ENCODE data around the gene NUDT14. TPM values are rescaled to one million over a fixed set of nuclear protein-coding genes. Genes with fewer than 3 reads are reported as not detected.
A peak's percentile ranks its signal among the peaks of the same experiment; 100 is the strongest.

Gene NUDT14
- total RNA-seq, 1 donor from 2014 or later, result 21.7 TPM

DNA sequence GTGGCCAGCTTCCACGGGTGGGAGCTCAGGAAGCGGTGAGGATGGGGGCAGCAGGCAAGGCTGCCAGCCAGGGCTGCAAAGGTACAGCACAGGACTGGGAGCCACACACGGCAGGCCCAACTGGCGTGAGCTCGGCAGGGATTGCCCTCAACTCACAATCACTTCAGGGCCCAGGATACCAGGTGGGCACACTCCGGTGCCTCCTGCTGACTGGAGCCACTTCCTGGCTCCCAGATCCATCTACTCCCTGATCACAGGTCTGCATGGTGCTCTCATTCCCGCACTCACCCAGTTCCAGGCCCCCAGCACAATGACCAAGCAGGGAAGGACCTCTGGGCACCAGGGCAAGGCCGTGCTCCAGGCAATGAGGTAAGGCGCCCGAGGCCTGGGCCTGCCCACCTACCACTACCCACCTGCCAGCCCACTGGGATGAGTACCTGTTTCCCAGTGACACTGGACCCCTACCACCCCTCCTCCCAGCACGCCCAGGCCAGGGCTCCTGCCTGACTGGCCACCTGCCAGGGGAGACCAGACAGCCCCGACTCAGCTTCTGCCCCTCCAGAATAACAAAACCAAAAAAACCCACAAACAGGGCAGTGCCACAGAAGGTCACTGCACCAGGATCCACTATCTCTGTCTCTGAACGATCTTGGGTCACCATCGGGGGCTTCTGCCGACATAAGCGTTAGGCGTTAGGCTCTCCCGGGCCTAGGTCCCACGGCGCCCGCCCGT is 14.4 kb downstream of the NUDT14 start:
- intact Hi-C loops (cut with DNase I), result no loop called here
- no peak for DNase-seq (ENCODE audit: low spot score)
- ATAC-seq, result no peak

DNA sequence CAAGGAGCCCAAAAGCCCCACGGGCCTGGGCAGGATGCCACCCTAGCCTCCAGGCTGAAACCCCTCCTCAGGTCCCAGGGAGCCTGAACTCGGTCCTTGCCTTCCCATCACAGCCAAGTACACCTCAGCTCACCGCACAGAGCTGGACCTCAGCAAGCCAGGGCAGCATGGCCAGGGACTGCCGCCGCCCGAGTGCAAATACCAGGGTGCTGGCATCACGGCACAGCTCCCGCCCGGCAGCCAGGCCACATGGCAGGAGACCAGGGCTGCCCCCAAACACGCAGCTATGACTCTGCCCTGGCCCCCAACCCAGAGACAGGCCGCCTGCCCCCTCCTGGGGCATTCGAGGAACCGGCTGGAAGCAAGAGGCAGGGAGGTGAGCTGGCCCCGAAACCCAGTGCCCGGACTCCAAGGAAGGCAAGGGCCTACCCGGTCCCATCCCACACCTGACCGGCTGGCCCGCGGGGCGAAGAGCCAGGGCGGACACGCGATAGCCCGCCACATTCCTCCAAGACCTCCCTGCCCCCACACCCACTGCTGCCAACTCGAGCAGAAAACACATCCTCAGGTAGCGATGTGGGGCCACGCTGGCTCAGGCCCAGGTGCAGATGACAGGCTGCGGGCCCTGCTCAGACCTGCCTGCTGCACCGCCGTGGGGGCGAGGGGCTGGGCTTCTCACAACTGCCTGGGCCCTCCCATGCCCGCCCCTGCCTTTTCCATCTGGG is 15.2 kb downstream of the NUDT14 start:
- intact Hi-C loops (cut with DNase I), result no loop called here
- no peak for ATAC-seq
- no peak for DNase-seq (ENCODE audit: low spot score)

DNA sequence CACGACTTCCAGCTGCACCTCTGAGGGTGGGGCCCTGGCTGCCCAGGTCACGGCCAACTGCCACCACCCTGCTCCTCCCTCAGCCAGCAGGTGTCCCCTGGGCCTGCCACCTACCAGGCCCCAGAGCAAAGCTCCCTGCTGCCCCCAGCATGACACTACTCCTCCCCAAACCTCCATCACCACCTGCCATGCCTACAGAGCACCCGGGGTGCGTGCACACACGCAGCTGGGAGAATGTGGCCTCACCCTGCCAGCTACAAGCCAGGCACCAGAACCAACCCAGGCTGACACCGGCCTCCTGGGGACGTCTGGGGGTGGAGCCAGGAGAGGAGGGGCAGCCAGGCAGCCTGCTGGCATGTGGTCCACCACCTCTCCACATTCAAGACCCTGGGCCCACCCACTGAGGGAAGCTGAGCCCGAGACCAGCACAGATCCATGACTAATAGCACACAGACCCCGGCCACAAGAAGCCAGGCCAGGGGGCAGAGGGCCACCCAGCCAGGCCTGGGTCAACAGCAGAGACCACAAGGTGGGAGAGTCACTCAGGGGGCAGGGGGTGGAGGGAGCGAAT is 15.9 kb downstream of the NUDT14 start:
- intact Hi-C loops (cut with DNase I), result no loop called here

DNA sequence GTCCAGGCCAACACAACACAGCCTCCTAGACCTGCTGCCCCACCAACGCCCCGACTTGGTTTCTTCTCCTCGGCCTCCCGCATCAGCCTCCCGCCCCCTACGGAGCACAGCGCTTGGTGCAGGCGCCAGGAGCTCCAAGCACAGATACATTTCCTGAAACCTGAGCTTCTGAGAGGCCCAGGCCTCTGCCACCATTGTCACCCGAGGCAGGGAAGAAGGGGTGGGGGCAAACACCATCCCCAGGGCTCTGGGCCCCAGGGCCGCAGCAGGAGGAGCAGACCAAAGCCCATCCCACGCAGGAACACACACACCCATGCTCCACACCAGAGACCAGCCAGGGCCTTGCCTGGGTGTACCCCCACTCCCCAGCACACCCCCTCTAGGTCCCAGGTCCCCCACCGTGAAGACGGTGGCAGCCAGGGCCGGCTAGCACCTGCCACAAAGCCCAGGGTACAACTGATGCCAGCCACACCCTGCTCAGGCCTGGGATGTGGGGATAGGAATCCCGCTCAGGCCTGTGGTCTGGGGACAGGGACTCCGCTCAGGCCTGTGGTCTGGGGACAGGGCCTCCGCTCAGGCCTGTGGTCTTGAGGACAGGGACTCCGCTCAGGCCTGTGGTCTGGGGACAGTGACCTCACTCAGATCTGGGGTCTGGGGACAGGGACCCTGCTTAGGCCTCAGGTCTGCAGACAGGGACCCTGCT is 17.9 kb downstream of the NUDT14 start:
- DNase-seq (ENCODE audit: low spot score) (no peak), ATAC-seq (no peak)
- intact Hi-C loops (cut with DNase I), result no loop called here

More for the DNA sequence above, 15.9 kb downstream of the NUDT14 start:
- no peak for ATAC-seq
- DNase-seq (ENCODE audit: low spot score), result no peak

DNA sequence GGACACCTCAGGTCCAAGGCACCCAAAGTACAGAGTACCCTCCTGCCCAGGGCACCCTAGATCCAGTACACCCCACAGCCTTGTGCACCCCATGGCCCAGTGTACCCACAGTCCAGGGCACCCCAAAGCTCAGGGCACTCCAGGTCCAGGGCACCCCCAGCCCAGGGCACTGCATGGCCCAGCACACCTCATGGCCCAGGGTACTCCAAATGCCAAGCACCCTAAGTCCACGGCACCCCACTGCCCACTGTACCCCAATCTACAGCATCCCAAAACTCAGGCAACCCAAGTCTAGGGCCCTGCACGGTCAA is 18.5 kb downstream of the NUDT14 start:
- DNase-seq (ENCODE audit: low spot score), result no peak
- intact Hi-C loops (cut with DNase I), result no loop called here
- no peak for ATAC-seq

DNA sequence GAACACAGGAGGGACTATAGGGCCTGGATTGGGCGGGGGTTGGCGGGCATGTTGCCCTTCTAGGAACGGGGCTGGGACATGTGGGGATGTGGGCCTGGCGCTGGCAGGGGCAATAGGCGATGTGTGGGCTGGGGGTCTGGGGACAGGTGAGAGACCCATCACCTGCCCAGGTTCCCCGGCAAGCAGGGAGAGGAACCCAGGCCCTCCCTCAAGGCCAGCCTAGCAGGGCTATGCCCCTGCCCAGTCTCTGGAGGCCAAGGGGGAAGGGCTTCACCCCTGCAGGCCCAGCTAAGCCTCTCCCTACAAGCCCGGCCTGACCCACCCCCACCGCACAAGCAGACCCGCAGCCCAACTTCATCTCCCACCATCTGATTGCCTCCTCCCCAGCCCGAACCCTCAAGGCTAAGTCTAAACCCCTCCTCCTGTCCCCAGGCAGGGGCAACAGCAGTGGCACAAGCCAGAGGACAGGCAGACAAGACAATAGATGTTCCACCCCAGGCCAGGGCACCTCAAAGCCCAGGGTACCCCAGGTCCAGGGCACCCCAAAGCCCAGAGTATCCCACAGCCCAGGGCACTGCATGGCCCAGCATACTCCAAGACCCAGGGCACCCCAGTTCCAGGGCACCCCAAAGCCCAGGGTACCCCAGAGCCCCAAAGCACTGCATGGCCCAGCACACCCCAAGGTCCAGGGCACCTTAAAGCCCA is 19.0 kb downstream of the NUDT14 start:
- no peak for DNase-seq (ENCODE audit: low spot score)
- ATAC-seq, result peak; percentile 48
- intact Hi-C loops (cut with DNase I), result no loop called here

DNA sequence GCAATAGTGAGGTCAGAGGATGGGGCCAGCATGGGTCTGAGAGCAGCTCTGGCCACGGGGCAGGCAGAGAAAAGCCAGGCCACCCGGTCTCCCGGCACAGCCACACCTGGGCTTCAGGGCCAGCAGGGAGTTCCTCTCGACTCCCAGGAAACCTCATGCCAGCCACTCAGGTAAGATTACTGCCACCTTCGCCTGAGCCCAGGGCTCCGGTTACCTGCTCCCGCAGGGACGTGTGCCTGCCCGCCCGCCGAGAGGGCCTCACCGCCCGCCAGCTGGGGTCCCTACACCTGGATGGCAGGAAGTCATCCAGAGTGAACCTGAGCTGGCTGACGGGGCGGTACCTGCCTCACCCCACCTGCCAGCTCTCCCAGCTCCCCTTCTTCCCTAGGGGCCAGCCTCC is 19.8 kb downstream of the NUDT14 start:
- DNase-seq (ENCODE audit: low spot score), result no peak
- no peak for ATAC-seq
- intact Hi-C loops (cut with DNase I), result no loop called here

DNA sequence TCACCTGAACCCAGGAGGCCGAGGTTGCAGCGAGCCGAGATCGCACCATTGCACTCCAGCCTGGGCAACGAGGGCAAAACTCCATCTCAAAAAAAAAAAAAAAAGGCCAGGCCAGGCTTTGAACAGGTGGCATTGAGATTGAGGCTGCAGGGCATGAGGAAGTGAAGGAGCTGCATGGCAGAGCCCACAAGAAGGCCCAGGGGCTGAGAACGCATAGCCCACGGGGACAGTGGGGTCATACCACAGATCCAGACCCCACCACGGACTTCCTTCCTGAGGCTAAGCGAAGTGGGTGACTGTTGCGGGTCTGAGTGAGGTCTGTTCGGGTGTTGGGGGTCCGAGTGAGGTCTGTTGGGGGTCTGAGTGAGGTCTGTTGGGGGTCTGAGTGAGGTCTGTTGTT is 20.3 kb downstream of the NUDT14 start:
- ATAC-seq (no peak), DNase-seq (ENCODE audit: low spot score) (no peak)
- intact Hi-C loops (cut with DNase I), result no loop called here

DNA sequence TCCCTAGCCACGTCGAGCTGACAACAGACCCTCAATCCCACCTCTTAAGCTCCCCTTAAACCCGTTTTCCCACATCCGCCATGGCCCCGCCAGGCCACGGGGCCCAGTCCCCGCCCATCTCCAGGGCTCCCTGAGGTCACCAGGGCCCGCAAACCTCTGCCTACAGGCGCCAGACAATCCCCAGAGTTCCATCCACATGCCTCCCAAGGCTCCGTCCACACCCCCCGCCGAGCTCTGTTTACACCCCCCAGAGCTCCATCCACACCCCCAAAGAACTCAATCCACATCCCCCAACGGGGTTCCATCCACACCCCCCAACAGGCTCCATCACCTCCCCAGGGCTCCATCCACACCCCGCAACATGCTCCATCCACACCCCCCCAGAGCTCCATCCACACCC is 21.8 kb downstream of the NUDT14 start:
- no peak for DNase-seq (ENCODE audit: low spot score)
- no peak for ATAC-seq
- intact Hi-C loops (cut with DNase I), result no loop called here

DNA sequence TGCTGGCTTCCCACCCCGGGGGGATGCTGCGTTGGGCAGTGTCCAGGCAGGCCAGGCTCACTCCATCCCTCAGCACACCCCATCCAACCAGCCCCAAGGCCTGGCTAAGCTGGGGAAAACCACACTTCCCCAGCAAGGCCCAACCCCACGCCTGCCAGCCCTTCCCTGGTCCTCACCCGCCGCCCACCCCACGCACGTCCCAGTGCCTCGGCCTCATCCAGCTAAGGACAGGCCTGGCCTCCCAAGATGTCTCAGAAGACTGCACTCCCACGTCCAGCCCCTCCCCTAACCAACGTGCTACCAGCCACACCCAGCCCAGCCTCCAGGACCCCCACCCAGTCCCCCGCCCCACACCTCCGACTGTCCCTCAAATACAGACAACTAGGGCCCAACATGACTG is 22.3 kb downstream of the NUDT14 start:
- ATAC-seq (no peak), DNase-seq (ENCODE audit: low spot score) (no peak)
- intact Hi-C loops (cut with DNase I), result no loop called here

DNA sequence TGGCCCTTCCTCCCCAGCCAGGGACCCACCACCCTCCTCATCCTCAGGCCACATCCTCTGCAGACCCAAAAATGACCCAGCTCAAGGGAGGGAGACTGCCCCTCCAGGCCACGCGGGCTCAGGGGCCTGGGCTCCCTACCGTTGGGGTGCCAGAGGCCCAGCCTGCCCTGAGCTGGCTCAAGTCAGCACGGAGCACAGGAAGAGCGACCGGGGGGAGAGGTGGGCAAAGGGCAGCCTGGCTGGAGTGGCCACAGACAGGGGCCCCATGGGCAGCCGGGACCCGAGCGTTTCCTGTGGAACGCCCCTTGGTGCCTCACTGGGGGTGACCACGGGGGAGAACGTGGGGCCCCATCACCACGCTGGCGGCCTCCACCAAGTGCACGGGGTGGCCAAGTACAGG is 23.2 kb downstream of the NUDT14 start:
- intact Hi-C loops (cut with DNase I), result no loop called here
- DNase-seq (ENCODE audit: low spot score) (no peak), ATAC-seq (no peak)

DNA sequence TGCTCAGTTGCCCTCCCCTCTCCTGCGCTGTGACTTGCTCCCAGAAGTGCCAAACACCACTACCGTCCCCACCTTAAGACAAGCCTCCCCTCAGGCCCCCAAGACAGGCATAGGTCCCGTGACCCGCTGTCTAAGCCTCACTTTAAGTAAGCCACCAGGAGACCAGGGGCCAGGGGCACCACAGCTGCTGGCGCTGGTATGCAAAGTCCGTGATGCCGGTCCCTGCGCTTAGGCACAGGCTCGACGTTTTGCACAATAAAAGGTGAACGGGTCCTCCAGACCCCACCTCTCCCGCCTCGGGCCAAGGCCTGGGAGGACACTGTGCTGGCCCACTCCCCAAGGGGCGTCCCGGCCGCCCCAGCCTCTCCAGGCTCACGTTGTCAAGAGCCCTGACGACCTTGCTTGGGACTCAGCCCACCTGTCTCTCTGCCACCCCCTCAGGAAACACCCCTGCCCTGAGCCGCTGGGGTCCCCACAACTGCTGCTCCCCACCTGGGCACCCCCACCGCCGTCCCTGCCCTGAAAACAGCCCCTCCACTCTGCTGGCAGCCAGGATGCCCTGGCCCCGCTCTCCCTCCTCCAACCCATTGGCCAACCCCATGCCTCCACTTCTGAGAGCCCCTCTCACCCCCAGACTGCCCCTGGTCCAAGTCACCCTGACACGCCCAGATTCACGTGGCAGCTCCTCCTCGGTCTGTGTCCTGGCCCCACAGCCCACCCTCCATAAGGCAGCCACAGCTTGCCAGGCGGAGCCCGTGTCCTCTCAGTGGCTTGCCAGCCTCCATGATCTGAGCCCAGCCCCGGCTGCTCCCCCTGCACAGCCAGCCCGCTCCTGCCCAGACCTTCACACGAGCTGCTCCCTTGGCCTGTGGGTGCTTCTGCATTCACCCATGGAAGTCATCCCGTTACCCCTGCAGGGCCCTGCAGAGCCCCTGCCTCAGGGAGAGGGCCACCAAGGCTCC is 24.4 kb downstream of the NUDT14 start:
- intact Hi-C loops (cut with DNase I), result no loop called here
- no peak for DNase-seq (ENCODE audit: low spot score)
- ATAC-seq, result no peak

DNA sequence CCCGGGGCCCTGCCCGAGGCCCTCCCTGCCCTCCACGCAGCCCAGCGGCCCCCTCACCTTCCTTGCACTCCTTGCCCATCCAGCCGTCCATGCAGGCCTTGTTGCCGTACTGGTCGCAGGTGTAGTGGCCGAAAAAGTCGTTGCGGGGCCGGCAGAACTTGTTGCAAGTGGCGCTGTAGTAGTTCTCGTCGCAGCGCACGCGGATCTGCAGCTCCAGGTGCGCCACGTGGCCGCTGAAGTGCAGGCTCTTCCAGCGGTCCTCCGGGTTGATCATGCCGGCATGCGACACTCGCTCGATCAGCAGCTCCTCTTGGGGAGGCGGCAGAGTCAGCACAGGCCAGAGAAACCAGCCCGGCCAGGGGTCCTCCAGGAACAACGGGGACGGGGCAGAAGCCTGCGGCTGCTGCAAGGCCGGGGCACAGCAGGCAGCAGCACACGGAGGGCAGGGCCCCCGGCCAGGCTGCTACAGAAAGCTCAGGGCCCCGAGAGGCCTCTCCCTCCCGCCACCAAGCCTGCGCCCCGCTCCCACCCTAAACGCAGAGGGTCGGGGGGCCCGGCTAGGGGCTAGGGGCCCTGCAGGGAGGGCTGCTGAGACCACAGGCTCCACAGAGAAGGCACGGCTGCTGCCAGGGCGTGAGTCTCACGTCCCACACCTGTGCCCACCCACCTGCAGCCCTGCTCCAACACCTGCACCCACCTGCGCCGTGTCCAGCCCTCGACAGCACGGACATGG is 25.3 kb downstream of the NUDT14 start:
- intact Hi-C loops (cut with DNase I), result no loop called here
- DNase-seq (ENCODE audit: low spot score), result no peak
- ATAC-seq, result no peak

DNA sequence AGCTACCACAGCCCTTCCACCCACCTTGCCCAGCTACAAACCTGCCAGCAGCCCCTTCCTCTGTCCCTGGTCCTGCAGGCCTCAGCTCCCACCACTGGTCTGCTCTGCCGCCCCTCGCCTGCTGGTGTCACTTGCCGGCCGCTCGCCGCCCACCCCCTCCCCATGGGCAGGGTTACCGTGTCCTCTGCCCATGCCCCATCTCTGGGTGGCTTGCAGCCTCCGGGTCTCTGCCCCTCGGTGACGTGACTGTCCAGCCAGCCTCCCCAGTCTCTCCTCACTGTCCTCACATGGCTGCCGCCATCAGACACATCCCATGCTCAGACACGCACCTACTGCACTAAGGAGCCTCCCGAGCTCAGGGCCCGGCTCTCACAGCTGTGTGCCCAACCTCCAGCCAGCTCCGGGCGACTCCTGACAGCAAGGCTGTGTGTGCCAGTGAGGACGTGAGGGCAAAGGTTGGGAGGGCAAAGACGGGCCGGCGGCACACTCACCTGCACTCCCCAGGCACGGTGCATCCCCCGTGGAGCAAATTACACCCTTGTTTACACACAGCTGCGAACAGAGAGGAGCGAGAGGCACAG is 26.0 kb downstream of the NUDT14 start:
- DNase-seq (ENCODE audit: low spot score), result no peak
- intact Hi-C loops (cut with DNase I), result no loop called here

DNA sequence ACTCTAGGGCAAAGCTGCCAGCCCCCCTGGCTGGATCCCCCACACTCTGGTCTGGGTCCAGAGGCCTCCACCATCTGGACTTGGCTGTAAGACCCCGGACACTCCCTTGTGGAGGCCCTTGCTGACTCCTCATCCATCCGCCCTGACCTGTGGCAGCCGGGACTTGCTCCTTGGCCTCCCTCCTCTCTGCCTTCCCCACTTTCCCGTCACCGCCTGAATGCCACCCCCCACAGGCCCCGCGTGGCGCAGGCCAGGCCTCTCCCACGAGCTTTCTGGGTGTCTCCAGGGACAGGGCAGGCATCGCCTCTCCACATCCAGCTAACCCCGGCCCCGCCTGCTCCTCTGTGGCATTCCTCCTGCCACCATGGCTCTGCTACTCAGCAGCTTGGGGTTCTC is 26.6 kb downstream of the NUDT14 start:
- no peak for ATAC-seq
- no peak for DNase-seq (ENCODE audit: low spot score)
- intact Hi-C loops (cut with DNase I), result no loop called here

More for the DNA sequence above, 26.0 kb downstream of the NUDT14 start:
- no peak for ATAC-seq

DNA sequence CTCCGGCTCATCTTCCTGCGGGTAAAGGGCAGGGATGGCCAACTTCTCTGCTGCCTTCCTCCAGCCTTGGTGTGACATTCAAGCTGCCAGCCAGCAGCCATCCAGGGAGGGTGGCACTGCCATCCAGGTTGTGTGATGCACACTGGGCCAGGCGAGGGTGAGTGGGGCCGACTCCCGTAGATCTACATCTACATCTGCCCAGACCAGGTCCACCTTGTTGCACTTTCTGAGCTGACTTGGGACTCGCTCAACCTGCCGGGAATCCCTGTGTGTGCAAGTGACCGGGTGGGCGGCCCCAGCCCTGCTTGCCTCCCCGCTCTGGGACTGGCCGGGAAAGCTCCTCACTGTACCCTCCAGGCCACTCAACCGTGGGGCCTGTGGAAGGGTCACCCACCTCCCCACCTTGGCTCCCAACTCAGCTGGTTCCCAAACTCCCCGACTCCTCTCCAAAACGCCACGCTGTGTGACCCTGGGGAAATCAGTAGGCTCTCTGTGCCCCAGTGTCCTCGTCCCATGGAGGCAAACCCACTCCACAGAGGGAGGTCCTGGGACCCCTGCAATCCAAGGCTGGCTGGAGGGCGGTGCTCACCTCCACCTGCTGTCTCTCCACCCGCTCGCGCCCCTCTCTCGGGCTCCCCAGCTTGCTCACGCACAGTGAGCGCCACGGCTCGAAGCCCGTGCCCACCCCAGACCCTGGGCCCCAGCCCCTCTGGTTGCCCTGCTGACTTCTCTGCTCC is 27.2 kb downstream of the NUDT14 start:
- ATAC-seq, result no peak
- DNase-seq (ENCODE audit: low spot score), result no peak
- intact Hi-C loops (cut with DNase I), result no loop called here

DNA sequence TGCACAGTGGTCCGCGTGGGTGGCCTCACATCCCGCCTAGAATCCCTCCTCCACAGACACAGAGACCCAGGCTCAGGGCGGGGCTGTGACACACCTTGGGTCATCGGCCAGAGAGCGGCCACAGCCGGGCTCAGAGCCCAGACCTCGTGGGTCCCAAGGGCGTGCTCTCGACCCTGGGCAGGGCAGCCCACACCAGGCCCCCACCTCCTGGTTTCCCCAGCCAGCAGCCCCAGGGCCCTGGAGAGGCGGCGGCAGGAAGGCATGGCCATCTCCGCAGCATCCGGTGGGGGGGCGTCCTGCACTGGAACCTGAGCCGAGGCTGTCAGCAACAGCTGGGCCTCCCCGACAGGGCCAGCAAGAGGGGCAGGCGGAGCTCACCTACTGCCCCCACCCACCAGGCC is 27.8 kb downstream of the NUDT14 start:
- DNase-seq (ENCODE audit: low spot score) (no peak), ATAC-seq (peak; percentile 64)
- intact Hi-C loops (cut with DNase I), result no loop called here
